Neuron (in vitro differentiated cells): ENCODE measurements around the gene SMARCC1.

Experiments
- H2AFZ ChIP-seq: one replicate; pipeline ENCODE4 v1.6.1; 2013; ENCODE audit warnings: low read depth, mild to moderate bottlenecking, inconsistent platforms, low read length, moderate library complexity
- H3K27me3 ChIP-seq: one replicate; pipeline ENCODE4 v1.6.1; 2013; ENCODE audit warnings: low read length; ENCODE audit not compliant: insufficient read depth
- H3K36me3 ChIP-seq: one replicate; pipeline ENCODE4 v1.6.1; 2013; ENCODE audit warnings: low read length; ENCODE audit not compliant: insufficient read depth
- H3K4me1 ChIP-seq: one replicate; pipeline ENCODE4 v1.6.1; 2013; ENCODE audit warnings: low read length; ENCODE audit not compliant: insufficient read depth
- H3K4me3 ChIP-seq: 2 replicates; pipeline ENCODE4 v1.5.1; 2013; ENCODE audit warnings: mild to moderate bottlenecking, low read length, moderate library complexity
- H3K9me3 ChIP-seq: one replicate; pipeline ENCODE4 v1.6.1; 2013; ENCODE audit warnings: low read length

SMARCC1 gene

GRCh38 chr3:47606165-47606564 is 175.5 kb downstream of the SMARCC1 start:
- peaks cover 2% of the 10 kb centered on the region for H3K9me3 ChIP-seq
- H3K36me3 ChIP-seq = peaks cover 86% of the 10 kb centered on the region
- H3K4me3 ChIP-seq = no peak overlapping the region
- no peak overlapping the region for H2AFZ ChIP-seq
- H3K27me3 ChIP-seq = no peaks in the 10 kb centered on the region
- no peaks in the 10 kb centered on the region for H3K4me1 ChIP-seq

- Histone ChIP-seq H2AFZ (no peak overlapping the region), H3K4me1 (no peaks in the 10 kb centered on the region), H3K36me3 (peaks cover 83% of the 10 kb centered on the region), H3K9me3 (peaks cover 2% of the 10 kb centered on the region), H3K27me3 (no peaks in the 10 kb centered on the region), H3K4me3 (no peak overlapping the region)
These were observed 176.0 kb downstream of the SMARCC1 start for GRCh38 chr3:47605652-47606051.

GRCh38 chr3:47604145-47604544 is 177.5 kb downstream of the SMARCC1 start:
- H3K4me1 ChIP-seq = no peaks in the 10 kb centered on the region
- H3K27me3 ChIP-seq = no peaks in the 10 kb centered on the region
- H2AFZ ChIP-seq = no peak overlapping the region
- peaks cover 85% of the 10 kb centered on the region for H3K36me3 ChIP-seq
- H3K9me3 ChIP-seq = no peaks in the 10 kb centered on the region
- H3K4me3 ChIP-seq = no peak overlapping the region

- H3K27me3 ChIP-seq = no peaks in the 10 kb centered on the region
- H2AFZ ChIP-seq = no peak overlapping the region
- H3K4me3 ChIP-seq = no peak overlapping the region
- H3K9me3 ChIP-seq = no peaks in the 10 kb centered on the region
- peaks cover 85% of the 10 kb centered on the region for H3K36me3 ChIP-seq
- no peaks in the 10 kb centered on the region for H3K4me1 ChIP-seq
These were observed 178.4 kb downstream of the SMARCC1 start for GRCh38 chr3:47603332-47603731.

- no peaks in the 10 kb centered on the region for H3K27me3 ChIP-seq
- H2AFZ ChIP-seq = no peak overlapping the region
- no peaks in the 10 kb centered on the region for H3K9me3 ChIP-seq
- peaks cover 74% of the 10 kb centered on the region for H3K36me3 ChIP-seq
- H3K4me1 ChIP-seq = no peaks in the 10 kb centered on the region
- no peak overlapping the region for H3K4me3 ChIP-seq
These were observed 180.4 kb downstream of the SMARCC1 start for GRCh38 chr3:47601281-47601680.

- Histone ChIP-seq H3K36me3 (peaks cover 63% of the 10 kb centered on the region), H2AFZ (no peak overlapping the region), H3K4me1 (no peaks in the 10 kb centered on the region), H3K4me3 (no peak overlapping the region), H3K27me3 (no peaks in the 10 kb centered on the region), H3K9me3 (no peaks in the 10 kb centered on the region)
These were observed 186.9 kb downstream of the SMARCC1 start for GRCh38 chr3:47594792-47595191.

- Histone ChIP-seq H3K27me3 (no peaks in the 10 kb centered on the region), H3K4me1 (no peaks in the 10 kb centered on the region), H3K4me3 (no peak overlapping the region), H2AFZ (no peak overlapping the region), H3K9me3 (no peaks in the 10 kb centered on the region), H3K36me3 (peaks cover 65% of the 10 kb centered on the region)
These were observed 189.5 kb downstream of the SMARCC1 start for GRCh38 chr3:47592066-47592795.

GRCh38 chr3:47590216-47590615 is 191.5 kb downstream of the SMARCC1 start:
- Histone ChIP-seq H2AFZ (no peak overlapping the region), H3K9me3 (no peaks in the 10 kb centered on the region), H3K4me1 (no peaks in the 10 kb centered on the region), H3K36me3 (peaks cover 76% of the 10 kb centered on the region), H3K27me3 (no peaks in the 10 kb centered on the region), H3K4me3 (no peak overlapping the region)

GRCh38 chr3:47588587-47588986 is 193.1 kb downstream of the SMARCC1 start:
- Histone ChIP-seq H3K9me3 (no peaks in the 10 kb centered on the region), H3K4me3 (no peak overlapping the region), H3K27me3 (no peaks in the 10 kb centered on the region), H3K4me1 (no peaks in the 10 kb centered on the region), H3K36me3 (peaks cover 70% of the 10 kb centered on the region), H2AFZ (no peak overlapping the region)

GRCh38 chr3:47588053-47588452 is 193.6 kb downstream of the SMARCC1 start:
- peaks cover 69% of the 10 kb centered on the region for H3K36me3 ChIP-seq
- H3K27me3 ChIP-seq = no peaks in the 10 kb centered on the region
- no peaks in the 10 kb centered on the region for H3K9me3 ChIP-seq
- H3K4me3 ChIP-seq = no peak overlapping the region
- no peaks in the 10 kb centered on the region for H3K4me1 ChIP-seq
- H2AFZ ChIP-seq = no peak overlapping the region

- no peaks in the 10 kb centered on the region for H3K9me3 ChIP-seq
- peaks cover 63% of the 10 kb centered on the region for H3K36me3 ChIP-seq
- no peaks in the 10 kb centered on the region for H3K4me1 ChIP-seq
These were observed 194.9 kb downstream of the SMARCC1 start for GRCh38 chr3:47586746-47587145.

GRCh38 chr3:47583320-47584075 is 198.2 kb downstream of the SMARCC1 start:
- H3K4me3 ChIP-seq = no peak overlapping the region

More at GRCh38 chr3:47586746-47587145, 194.9 kb downstream of the SMARCC1 start:
- Histone ChIP-seq H2AFZ (no peak overlapping the region), H3K4me3 (no peak overlapping the region), H3K27me3 (no peaks in the 10 kb centered on the region)

GRCh38 chr3:47581835-47582234 is 199.9 kb downstream of the SMARCC1 start:
- Histone ChIP-seq H3K9me3 (no peaks in the 10 kb centered on the region), H3K36me3 (peaks cover 24% of the 10 kb centered on the region), H2AFZ (no peak overlapping the region), H3K4me3 (no peak overlapping the region), H3K4me1 (peaks cover 4% of the 10 kb centered on the region), H3K27me3 (no peaks in the 10 kb centered on the region)

More at GRCh38 chr3:47583320-47584075, 198.2 kb downstream of the SMARCC1 start:
- no peaks in the 10 kb centered on the region for H3K4me1 ChIP-seq
- no peaks in the 10 kb centered on the region for H3K9me3 ChIP-seq
- H3K27me3 ChIP-seq = no peaks in the 10 kb centered on the region
- peaks cover 37% of the 10 kb centered on the region for H3K36me3 ChIP-seq
- no peak overlapping the region for H2AFZ ChIP-seq
